Stimulated activated CD8-positive, alpha-beta memory T cell treated with anti-CD3 and anti-CD28 coated beads, Interleukin-12 subunit alpha, Interleukin-12 subunit beta, amount 100 ng/mL, for 24 hours (primary cell): ENCODE results near the gene PCYT1A.
"Not testable (repeated sequence)": the region's sequence is repeated elsewhere in the genome, so short reads cannot be mapped to it uniquely, and the experiment has no call there.

ENCODE experiments used
- DNase-seq: peaks from one replicate; pipeline ENCODE4 v3.0.0-alpha.2; 2020; ENCODE audit errors: extremely low read depth

PCYT1A gene

DNA sequence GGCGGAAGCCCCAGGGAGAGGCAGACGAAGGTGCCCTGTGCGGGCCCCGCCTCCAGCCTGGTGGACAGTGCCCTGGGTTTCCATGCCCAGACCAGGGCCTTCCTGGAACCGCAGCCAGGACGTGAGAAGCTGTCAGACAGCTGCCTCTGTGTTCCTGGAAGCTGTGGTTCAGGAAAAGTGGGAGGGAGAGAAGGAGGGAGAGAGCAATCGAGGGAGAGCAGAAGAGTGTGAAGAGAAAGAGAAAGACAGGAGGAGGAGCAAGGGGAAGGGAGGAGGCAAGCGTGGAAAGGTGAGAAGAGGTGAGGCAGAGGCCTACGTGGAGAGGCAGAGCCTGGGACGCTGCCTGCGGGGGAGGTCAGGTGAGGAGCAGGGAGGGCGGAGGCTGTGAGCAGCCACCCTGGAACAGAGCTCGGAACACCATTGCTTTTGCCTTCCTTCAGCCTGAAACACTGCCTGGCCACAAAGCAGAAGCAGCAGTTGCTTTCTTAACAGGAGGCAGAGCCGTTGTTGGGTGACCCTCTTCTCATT lies 94.9 kb downstream of the PCYT1A start:
- DNase-seq, result no peak

GRCh38 chr3:196192036-196192523 lies 95.4 kb downstream of the PCYT1A start:
- no peak for DNase-seq

- DNase-seq, result no peak
Measured at GRCh38 chr3:196189566-196190347, 97.8 kb downstream of the PCYT1A start.

DNA sequence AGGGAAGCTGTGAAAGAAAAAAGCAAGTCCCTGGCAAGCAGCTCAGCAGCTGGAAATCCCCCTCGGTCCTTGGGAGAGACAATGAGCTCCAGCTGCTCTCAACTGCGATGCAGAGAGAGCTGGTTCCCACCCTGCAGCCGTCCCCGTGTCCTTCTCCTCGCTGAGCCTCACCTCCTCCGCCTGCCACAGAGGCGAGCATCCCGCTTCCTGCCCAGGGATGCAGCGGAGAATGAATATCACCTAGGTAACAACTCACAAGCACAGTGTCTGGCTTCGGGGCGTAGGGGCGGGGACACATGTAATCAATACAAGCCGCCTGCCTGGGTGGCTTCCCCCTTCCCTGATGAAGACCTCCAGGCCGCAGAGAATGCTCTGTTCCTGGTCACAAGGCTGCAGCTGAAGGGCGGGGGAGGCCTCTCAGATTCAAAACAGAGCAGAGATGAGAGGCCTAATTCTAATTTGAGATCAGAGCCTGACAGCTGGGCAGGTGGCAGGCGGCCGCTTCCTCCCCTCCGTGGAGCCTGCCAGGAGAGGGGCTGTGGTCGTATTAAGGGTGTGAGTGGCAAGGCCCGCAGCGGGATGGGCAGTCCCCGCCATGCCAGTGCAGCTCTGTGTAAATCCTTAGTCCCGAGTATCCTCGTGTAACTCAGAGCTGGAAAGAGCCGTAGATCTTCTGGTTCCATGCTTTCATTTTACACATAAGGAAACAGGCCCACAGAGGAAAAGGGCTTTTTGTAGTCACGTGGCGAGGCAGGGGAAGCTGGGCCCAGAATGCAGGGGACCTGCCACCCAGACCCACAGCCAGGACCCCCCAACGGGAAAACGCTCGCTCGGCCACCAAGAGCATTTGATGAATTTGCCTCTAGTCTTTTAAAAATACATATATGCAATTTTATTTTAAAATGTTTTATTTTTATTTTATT lies 100.6 kb downstream of the PCYT1A start:
- DNase-seq, result no peak

GRCh38 chr3:196184881-196185280 lies 102.6 kb downstream of the PCYT1A start:
- no peak for DNase-seq

DNA sequence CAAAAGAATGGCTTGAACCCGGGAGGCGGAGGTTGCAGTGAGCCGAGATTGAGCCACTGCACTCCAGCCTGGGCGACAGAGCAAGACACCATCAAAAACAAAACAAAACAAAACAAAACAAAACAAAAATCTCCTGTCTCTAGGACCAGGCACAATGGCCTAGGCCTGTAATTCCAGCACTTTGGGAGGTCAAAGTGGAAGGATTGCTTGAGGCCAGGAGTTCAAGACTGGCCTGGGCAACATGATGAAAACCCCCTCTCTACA lies 103.4 kb downstream of the PCYT1A start:
- not testable (repeated sequence) for DNase-seq

- no peak for DNase-seq
Measured at GRCh38 chr3:196181127-196181546, 106.4 kb downstream of the PCYT1A start.

GRCh38 chr3:196180346-196180745 lies 107.2 kb downstream of the PCYT1A start:
- no peak for DNase-seq
